Duodenal mucosa (tissue), 2 donors: ENCODE measurements around the gene CUEDC1.

Experiments
- H3K27ac ChIP-seq: one replicate; pipeline ENCODE4 v1.7.0; 2013; ENCODE audit warnings: low read depth, low read length
- H3K27me3 ChIP-seq, 2 donors: one replicate each; pipeline ENCODE4 v1.7.0; 2013; ENCODE audit warnings: low read length in 2 of 2, control low read depth in 1 of 2; ENCODE audit not compliant: insufficient read depth in 2 of 2, control insufficient read depth in 1 of 2
- H3K36me3 ChIP-seq, 2 donors: one replicate each; pipeline ENCODE4 v1.7.0; 2013; ENCODE audit warnings: low read length in 2 of 2, control low read depth in 1 of 2; ENCODE audit not compliant: insufficient read depth in 2 of 2, control insufficient read depth in 1 of 2
- H3K4me1 ChIP-seq, 2 donors: one replicate each; pipeline ENCODE4 v1.7.0; 2013; ENCODE audit warnings: low read length in 2 of 2, control low read depth in 1 of 2; ENCODE audit not compliant: insufficient read depth in 2 of 2, control insufficient read depth in 1 of 2
- H3K4me3 ChIP-seq, 2 donors: one replicate each; pipeline ENCODE4 v1.7.0; 2013; ENCODE audit warnings: low read length in 2 of 2, low read depth in 1 of 2
- H3K9ac ChIP-seq, 2 donors: one replicate each; pipeline ENCODE4 v1.7.0; 2013; ENCODE audit warnings: low read length in 2 of 2, low read depth in 1 of 2
- H3K9me3 ChIP-seq, 2 donors: one replicate each; pipeline ENCODE4 v1.7.0; 2013; ENCODE audit warnings: low read length in 2 of 2, control low read depth in 1 of 2; ENCODE audit not compliant: control insufficient read depth in 1 of 2

Gene CUEDC1

GRCh38 chr17:57835333-57835900 is 119.8 kb downstream of the CUEDC1 start:
- H3K9ac ChIP-seq: no peak overlapping the region
- peaks cover 9 to 10% of the 10 kb centered on the region in 2 donors for H3K4me1 ChIP-seq
- H3K27ac ChIP-seq: no peak overlapping the region

GRCh38 chr17:57834146-57834741 is 121.0 kb downstream of the CUEDC1 start:
- peaks cover 9 to 14% of the 10 kb centered on the region in 2 donors for H3K36me3 ChIP-seq
- H3K27ac ChIP-seq: no peak overlapping the region
- no peak overlapping the region for H3K9ac ChIP-seq
- no peaks in the 10 kb centered on the region for H3K9me3 ChIP-seq
- no peak overlapping the region for H3K4me3 ChIP-seq
- no peaks in the 10 kb centered on the region for H3K27me3 ChIP-seq
- H3K4me1 ChIP-seq: peaks cover 9 to 10% of the 10 kb centered on the region in 2 donors

More at GRCh38 chr17:57835333-57835900, 119.8 kb downstream of the CUEDC1 start:
- Histone ChIP-seq H3K9me3 (no peaks in the 10 kb centered on the region), H3K36me3 (peaks cover 13 to 24% of the 10 kb centered on the region in 2 donors), H3K4me3 (no peak overlapping the region), H3K27me3 (no peaks in the 10 kb centered on the region)

GRCh38 chr17:57833179-57833939 is 121.9 kb downstream of the CUEDC1 start:
- no peaks in the 10 kb centered on the region for H3K27me3 ChIP-seq
- H3K4me3 ChIP-seq: peak overlapping the region; percentile 69 to 70
- peak overlapping the region; percentile 30 for H3K27ac ChIP-seq
- peaks cover 9 to 10% of the 10 kb centered on the region in 2 donors for H3K4me1 ChIP-seq
- H3K9ac ChIP-seq: peak overlapping the region; percentile 41 to 49
- peaks cover 5 to 6% of the 10 kb centered on the region in 2 donors for H3K36me3 ChIP-seq
- H3K9me3 ChIP-seq: no peaks in the 10 kb centered on the region

- no peaks in the 10 kb centered on the region for H3K27me3 ChIP-seq
- H3K27ac ChIP-seq: peak overlapping the region; percentile 30
- H3K36me3 ChIP-seq: peaks cover 3 to 5% of the 10 kb centered on the region in 2 donors
- H3K4me3 ChIP-seq: peak overlapping the region; percentile 69 to 70
- H3K9ac ChIP-seq: peak overlapping the region; percentile 41 to 49
- no peaks in the 10 kb centered on the region for H3K9me3 ChIP-seq
- H3K4me1 ChIP-seq: peaks cover 9 to 10% of the 10 kb centered on the region in 2 donors
These were observed 122.7 kb downstream of the CUEDC1 start for GRCh38 chr17:57832314-57833178.

GRCh38 chr17:57830880-57831279 is 124.3 kb downstream of the CUEDC1 start:
- H3K9me3 ChIP-seq: no peaks in the 10 kb centered on the region
- no peaks in the 10 kb centered on the region for H3K36me3 ChIP-seq
- no peak overlapping the region for H3K27ac ChIP-seq
- peaks cover 9 to 10% of the 10 kb centered on the region in 2 donors for H3K4me1 ChIP-seq
- H3K27me3 ChIP-seq: no peaks in the 10 kb centered on the region
- H3K4me3 ChIP-seq: no peak overlapping the region
- H3K9ac ChIP-seq: no peak overlapping the region

GRCh38 chr17:57823469-57824401 is 131.5 kb downstream of the CUEDC1 start:
- Histone ChIP-seq H3K9me3 (no peaks in the 10 kb centered on the region), H3K4me1 (no peaks in the 10 kb centered on the region), H3K4me3 (no peak overlapping the region), H3K9ac (no peak overlapping the region), H3K36me3 (no peaks in the 10 kb centered on the region), H3K27me3 (no peaks in the 10 kb centered on the region), H3K27ac (no peak overlapping the region)

- Histone ChIP-seq H3K9me3 (no peaks in the 10 kb centered on the region), H3K4me1 (no peaks in the 10 kb centered on the region), H3K27me3 (peaks cover 0 to 3% of the 10 kb centered on the region in 2 donors), H3K36me3 (no peaks in the 10 kb centered on the region), H3K9ac (no peak overlapping the region), H3K27ac (no peak overlapping the region), H3K4me3 (no peak overlapping the region)
These were observed 135.3 kb downstream of the CUEDC1 start for GRCh38 chr17:57819867-57820266.

- Histone ChIP-seq H3K27ac (no peak overlapping the region), H3K4me1 (no peaks in the 10 kb centered on the region), H3K9ac (no peak overlapping the region), H3K4me3 (no peak overlapping the region), H3K27me3 (peaks cover 0 to 3% of the 10 kb centered on the region in 2 donors), H3K9me3 (no peaks in the 10 kb centered on the region), H3K36me3 (no peaks in the 10 kb centered on the region)
These were observed 135.9 kb downstream of the CUEDC1 start for GRCh38 chr17:57819285-57819684.

- H3K4me3 ChIP-seq: no peak overlapping the region
- no peak overlapping the region for H3K27ac ChIP-seq
- peaks cover 0 to 3% of the 10 kb centered on the region in 2 donors for H3K27me3 ChIP-seq
- no peaks in the 10 kb centered on the region for H3K4me1 ChIP-seq
- no peak overlapping the region for H3K9ac ChIP-seq
- H3K36me3 ChIP-seq: no peaks in the 10 kb centered on the region
- H3K9me3 ChIP-seq: no peaks in the 10 kb centered on the region
These were observed 137.1 kb downstream of the CUEDC1 start for GRCh38 chr17:57818066-57818465.
